HG03159 (cell line): ENCODE results near the gene MXD4.
A peak's percentile ranks its signal among the peaks of the same experiment; 100 is the strongest.

Source experiments
- ATAC-seq: cut with Tn5 transposase; IDR thresholded peaks from one replicate; pipeline ENCODE4 v1.9.1; 2021; ENCODE audit warnings: mild to moderate bottlenecking, moderate library complexity; ENCODE audit not compliant: unreplicated experiment

MXD4 gene

DNA sequence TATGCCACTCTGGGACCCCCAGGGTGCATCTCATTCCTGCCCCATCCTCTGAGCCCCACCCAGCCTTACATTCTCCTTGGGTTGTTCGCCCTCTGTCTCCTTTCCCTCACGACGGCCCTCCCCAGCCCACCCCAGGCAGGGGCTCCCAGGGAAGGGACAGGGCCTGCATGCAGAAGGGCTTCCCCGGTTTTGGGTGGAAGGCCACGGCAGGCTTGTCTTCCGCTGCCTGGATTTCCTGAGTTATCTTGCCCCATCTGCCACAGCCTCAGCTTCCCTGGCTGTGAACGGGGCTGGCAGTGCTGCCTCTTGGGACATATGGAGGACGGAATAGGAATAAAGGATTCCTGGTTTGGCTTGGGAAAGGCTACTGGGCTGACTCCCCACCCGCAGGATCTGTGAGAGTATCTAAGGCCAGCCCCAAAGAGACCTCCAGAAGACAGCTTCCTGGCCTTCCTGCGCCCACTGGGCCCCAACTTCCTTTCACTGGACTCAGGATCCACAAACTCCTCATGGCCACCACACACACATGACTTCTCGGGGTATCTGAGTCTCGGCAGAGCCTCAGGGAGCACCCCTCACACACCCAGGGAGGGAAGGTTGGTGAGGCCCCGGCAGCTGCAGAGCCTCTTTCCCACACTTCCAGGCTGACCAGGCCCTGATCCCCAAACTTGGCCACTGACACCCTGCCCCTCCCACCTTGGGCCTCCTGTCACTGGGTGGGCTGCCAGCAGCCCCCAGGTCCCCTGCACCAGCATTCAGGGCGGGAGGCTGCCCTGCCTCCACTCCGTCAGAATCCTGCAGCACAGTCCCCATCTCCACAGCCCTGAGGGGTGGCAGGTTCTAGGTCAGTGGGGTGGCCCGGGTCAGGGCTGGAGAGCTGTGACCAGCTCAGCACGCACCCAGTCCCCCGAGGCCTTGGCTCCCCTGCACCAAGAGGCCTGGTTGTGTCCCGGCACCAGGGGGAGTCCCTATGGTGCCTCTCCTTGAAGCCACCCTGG is 3.5 kb upstream of the MXD4 start:
- no peak for ATAC-seq

DNA sequence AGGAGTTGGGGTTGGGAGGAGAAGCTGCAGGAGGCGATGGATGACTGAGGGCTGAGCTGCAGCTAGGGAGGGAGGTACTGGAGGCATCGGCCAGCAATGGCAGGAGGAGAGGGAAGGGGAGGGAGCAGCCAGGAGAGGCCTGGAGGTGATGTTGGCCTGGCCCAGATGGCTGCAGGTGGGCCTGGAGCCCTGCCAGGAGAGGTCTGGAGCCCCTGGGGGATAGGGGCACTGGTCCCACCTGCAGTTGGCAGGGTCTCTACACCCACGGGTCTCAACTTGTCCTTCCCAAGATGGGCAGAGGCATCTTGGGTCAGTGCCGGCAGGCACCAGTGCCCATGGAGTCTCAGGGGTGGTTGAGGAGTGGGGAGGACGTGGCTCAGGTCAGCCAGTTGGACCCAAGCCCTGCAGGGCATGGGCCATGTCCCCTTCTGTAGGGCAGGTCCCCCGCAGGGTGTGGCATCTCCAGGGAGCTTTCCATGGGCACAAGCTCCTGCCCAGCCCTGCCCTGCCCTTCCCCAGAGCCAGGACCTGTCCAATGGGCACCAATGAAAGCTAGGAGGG is 2.7 kb upstream of the MXD4 start:
- ATAC-seq, result no peak

DNA sequence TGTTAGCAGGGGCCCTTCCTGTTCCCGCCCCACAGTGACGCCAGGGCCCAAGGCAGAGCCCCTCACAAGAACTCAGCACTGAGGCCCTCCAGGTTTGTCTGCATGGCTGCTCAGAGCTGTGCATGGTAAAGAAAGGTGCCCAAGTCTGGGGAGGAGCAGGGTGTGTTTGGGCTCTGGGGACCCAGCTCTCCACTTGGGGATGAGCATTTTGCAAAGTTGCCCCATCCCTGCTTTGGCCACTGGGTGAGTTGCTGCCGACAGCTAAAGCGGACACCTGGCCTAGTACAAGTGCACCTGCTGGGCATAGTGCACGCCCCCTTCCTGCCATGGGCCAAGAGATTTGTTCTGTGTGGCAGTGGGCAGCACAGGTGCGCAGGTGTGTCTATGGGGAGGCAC is 2.0 kb upstream of the MXD4 start:
- ATAC-seq, result no peak

DNA sequence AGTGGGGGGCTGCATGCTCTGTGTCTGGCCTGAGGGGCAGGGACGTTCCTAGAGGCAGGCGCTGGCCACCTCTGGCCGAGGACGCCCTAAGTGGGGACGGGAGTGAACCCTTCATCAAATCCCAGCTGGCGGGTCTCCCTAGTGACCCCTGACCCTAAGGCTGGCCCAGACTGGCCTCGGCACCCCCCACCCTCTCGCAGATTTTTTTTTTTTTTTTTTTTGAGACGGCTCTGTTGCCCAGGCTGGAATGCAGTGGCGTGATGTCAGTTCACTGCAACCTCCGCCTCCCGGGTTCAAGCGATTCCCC is 988 bp upstream of the MXD4 start:
- no peak for ATAC-seq

DNA sequence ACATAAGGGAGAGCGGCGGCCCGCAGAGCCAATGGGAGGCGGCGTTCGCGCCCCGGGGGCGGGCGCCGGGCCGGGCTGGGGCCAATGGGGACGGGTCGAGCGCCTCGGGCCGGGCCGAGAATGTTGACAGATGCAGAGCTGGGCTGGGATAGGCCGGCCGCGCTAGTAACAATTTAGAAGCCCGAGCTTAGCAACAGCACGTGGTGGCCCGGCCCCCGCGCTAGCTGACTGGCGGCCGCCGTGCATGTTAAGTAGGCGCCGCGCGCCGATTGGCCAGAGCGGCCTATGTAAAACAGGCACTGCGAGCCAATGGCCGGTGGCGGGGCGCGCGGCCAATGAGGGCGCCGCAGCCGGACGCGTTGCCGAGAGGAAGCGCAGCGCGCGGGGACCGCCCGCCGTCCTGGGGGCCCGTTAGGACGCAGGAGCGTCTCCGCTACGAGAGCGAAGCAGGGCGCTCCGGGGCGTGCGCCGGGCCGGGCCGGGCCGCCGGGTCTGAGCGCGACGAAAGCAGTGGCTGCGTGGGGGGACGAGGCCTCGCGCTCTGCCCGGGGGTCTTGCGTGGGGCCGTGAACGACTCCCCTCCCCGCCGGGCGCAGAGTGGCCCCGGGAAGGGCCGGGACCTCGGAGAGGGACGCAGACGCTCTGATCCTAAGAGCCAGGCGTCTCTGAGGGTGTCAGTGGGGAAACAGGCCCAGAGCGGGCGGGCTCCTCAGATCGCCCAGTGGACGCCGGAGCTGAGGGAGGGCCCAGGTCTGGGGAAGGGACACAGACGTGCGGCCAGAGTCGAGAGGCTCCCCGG is 435 bp upstream of the MXD4 start:
- peak; percentile 87 for ATAC-seq

DNA sequence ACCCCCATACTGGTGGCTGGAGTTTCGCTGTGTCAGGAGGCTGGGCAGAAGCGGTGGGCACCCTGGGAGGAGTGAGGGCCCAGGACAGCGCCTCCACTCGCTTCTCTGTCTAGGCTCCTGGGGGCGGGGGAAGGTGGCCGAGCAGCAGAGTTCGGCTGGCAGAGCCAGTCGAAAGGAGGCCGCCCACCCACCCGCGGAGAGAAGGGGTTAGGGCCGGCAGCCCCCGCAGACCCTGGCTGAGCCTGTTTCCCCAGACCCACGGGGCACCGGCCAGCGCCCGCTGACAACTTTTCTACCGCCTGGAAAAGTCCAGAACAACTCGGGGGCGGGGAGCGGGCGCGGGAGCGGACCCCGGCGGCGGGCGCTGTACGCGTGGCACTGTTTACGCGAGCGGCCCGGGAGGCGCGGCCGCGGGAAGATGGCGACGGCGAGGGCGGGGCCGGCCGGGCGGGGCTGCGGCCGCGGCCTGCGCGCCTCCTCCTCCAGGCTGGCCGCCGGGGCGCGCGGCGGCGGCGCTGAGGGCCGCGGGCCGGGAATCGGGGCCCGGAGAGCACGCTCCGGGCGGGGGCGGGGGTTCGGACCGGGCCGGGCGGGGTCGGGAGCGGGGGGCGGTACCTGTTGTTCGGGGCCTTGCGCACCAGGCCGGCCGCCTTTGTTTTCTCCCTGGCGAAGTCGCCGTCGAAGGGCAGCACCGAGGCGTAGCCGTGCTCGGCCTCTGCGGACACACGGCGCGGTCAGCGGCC is 628 bp downstream of the MXD4 start:
- ATAC-seq, result peak; percentile 27

DNA sequence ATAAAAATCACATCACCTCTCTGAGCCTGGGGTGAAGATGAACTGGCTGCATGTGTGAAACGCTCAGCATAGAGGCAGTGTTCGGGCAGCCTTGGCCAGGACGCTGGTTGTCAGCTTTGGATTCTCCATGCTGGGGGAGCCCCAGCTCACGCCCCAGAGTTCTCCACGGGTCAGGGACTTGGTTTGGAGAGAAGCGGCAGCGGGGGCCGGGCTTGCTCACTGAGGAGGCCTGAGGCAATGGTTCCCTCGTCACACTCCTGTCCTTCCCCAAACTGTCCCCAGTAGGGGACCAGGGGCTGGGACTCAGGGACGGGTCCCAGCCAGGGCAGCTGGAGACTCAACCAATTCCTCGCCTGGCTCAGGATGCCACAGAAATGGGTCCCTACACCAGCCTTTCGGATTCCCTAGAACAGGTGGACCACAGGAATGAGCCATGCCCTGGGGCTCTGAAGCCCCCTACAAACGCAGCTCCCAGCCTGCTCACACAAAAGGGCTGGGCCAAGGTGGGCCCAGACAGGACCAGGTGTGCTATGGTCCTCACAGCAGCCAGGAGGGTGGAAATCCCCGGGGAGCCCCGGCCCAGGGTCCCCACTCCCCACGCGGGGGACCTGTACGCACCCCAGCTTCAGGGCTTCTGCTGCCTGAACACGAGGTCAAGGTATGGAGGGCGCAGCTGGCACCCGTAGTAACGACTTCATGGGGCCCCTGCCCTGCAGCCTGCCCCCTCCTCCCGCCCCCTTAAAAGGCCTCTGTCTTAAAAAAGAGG is 1.4 kb downstream of the MXD4 start:
- ATAC-seq, result no peak

DNA sequence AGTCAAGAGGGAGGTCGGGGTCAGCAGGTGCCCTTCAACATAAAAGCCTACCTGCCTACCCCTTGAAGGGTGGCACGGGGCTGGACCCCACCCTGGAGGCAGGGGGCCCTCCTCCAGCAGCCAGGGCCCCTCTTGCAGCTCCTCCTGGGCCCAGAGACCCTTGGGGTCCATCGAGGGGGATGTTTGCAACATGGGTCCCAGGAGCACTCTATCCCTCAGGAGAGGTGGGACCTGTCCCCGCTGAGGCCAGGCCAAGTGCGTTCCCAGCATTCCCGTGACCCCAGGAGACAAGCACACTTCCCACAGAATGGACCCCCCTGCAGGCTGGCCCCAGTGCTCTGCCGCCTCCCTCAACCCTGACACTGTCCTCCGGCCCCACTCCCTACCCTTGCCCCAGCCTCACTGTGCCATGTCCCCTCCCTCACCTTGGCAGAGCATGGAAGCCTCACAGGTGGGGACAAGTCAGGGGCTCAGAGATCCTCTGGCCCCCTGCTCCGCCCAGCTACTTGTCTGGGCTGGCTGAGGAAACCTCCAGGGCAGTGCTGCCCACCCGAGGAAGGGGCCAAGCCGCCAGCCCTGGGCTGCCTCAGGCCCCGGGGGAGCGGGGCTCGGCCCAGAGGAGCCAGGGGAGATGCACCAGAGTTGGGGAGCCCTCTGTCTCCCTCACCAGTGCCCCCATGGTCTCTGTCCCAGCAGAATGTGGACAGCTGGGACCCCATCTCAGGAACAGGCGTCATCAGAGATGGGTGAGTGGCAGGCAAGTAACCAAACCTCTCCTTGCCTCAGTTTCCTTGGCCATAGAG is 2.2 kb downstream of the MXD4 start:
- ATAC-seq, result no peak

DNA sequence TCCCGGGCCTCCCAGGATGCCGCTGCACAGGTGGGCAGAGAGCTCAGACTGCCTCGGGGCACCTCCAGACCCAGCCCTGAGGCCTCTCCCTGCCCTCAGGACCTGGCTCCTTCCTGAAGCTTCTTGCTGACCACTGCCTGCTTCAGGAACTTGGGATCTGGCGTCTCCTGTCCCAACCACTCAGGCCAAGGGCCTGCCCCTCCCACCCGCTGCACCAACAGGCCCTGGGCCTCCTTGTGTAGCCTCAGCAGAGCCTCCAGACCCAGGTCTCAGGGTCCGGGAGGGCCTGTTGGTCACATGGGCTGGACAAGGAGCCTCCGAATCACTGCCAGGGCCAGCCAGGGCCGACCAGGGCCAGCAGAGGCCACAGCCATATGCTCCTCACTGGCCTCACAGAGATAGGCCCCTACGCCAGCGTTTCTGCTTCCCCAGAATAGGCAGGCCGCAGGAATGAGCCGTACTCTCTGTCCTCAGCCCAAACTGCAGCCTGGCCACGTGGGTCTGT is 2.8 kb downstream of the MXD4 start:
- no peak for ATAC-seq

DNA sequence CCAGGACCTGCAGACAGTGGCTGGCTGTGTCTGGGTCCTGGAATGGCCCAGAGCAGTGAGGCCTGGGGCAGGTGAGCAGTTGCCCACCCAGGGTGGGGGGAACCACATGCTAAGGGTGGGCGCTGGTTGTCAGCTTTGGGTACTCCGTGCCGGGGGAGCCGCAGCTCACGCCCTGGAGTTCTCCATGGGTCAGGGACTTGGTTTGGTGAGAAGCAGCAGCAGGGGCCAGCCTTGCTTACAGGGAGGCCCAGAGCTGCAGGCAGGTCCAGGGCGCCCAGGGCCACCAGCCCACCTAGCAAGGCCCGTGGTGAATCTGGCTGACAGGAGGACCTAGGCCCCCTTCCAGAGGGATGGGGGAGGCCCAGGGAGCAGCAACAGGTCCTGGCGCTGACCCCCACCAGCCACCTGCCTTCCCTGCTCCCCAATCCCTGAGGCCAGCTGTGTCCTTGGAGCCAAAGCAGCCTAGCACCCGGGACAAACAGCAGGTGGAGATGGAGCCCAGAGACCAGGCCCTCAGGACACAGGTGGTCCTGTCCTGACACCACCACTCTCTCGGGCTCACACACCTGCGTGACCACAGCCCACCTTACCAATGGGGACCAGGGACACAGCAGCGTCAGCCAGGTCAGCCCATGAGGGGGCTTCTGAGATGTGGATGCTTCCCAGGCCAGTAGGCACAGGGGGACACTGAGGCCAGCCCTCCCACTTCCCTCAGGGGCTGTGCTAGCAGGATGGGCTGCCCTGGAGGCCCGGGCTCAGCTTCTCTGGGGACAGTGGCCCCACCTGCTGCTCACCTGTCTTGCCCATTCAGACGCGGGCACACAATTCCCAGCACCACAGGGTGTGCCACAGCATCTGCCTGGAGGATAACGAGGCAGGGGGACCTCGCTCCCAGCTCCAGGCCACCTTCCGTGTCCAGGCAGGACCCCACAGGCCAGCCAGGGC is 3.5 kb downstream of the MXD4 start:
- no peak for ATAC-seq

DNA sequence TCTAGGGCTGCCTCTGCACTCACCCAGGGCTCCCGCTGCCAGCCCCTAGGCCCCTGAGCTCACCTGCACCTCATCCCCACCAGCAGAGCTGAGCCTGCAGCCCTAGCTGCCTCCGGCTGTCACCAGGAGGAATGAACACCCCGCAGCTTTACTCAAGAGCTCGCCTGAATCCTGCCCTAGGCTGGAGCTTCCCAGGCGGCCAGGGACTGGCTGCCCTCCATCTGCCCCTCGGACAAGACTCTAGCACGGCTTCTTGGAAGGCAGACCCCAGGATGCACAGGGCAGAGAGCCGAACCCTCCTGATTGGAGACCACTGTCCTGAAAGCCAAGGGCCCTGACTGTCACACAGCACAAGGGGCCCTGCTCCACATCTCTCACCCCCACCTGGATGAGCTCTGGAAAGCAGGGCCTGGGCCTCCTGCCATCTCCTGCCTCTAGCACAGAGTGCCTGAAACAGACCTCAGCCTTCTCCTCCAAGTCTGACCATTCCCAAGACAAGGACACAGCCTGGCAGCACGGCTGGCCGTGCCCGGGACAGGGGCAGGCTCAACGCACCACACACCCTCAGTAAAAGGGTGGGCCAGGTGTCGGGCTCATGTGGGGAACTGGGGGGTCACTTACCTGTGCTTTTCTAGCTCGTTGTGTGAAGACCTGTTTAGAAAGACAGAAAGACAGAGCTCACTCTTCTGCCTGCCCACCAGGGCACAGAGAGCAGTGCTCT is 4.4 kb downstream of the MXD4 start:
- no peak for ATAC-seq

DNA sequence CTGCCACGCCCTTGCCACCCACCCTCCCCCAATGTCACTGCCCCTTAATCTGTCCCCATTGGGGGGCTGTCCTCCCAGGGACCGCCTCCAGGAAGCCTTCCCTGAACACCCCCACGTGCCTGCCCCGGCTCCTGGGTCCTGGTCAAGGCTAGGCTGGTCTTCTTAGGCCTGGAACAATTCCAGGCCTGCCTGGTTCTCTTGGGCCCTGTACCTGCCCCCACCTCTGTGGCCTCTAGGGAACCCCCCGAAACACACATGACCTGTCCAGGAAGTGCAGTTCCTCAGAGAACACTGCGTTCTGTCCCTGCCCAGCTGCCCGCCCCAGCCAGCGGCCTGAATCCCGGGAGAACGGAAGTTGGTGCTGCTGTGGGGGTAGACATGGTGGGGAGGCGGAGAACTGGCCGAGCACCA is 5.1 kb downstream of the MXD4 start:
- ATAC-seq, result no peak

DNA sequence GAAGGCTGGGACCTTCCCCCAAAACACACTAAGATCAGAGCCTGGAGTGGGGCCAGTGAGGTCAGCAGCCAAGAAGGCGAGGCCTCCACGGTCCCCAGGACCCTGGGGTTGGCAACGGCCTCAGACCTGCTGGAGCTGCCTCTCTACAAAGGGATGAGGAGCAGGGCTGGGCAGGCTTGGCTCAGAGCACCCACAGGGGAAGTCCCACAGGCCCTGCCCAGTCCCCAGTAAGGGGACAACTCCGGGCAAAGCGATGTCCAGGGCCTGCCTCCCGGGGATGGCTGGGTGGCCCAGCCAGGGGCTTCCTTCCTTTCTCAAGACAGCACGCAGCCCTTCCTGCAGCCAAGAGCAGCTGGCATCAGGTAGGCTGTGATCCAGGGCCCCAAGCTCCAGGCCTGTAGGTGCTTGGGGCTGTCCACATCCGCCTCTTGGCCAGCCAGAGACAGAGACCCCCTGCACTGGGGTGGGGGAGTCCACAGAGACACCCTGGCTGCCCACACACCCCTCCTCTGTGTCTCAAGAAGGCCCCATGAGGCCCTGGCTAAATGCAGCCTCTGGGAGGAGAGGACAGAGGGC is 5.7 kb downstream of the MXD4 start:
- ATAC-seq, result no peak

DNA sequence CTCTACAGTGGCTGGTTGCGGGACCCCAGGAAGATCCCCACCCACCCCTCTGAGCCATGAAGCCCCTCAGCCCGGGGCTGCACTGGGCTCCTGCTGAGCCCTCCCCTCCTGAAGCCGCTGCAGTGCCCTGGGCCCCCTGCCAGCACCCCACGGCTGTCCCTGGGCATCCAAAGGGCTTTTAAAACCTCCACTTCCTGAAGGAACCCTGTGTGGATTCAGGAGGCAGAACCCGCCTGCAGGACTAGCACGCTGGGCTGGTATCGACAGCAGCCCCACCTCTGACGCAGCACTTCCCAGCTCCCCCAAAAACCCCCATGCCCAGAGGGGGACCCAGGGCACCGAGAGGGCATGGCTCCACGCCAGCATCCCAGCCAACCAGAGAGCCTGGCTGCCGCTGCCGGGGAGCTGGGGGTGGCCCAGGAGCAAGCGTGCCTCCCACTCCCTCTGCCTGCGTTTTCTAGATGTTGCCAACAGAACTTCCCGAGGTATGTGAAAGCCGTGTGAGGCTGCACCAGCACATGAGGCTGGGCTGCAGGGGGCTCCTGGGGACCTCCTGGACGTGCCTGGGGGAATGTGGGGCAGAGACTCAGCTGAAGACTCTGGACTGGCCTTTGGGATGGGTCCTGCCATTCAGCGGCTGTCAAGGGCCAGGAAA is 6.3 kb downstream of the MXD4 start:
- ATAC-seq, result no peak

DNA sequence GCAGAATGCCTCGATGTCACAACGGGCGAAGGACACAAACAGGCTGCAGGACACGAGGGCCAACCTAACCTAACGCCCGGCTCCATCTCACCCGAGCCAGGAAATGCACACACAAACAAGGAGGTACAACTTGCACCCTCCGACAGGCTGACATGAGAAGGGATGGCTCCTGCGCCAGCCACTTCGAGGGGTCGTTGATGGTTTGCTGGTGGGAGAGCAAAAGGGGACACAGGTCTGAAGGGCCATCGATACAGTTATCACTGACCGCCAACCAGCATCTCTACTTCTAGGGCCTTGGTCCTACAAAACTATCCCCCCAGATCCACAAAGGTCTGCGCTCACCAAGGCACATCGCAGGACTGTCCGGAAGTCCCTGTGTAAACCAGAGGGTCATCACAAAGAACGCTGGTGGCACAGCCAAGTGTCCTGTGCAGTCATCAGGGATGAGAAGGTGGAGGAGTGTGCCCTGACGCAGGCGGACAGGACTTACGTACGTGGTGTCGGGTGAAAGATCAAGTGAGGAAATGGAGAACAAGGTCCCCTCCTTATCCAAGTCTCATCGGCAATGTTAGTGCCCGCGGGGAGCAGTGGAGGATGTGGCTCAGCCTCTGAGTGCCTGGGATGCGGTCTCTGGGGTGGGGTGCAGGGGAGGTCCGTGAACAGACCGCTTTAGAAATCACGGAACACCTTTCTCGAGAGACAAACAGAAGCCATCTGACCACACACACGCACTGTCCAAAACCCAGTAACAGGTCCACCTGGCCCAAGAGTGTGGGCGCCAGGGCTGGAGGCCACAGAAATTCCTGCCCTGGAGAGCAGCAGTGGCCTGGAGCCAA is 7.0 kb downstream of the MXD4 start:
- ATAC-seq, result no peak
